Right ventricle myocardium superior (tissue), 1 donor: ENCODE results near the gene CYP21A2. TPM values are rescaled to one million over a fixed set of nuclear protein-coding genes. Genes with fewer than 3 reads are reported as not detected.
"Not testable (repeated sequence)": the region's sequence is repeated elsewhere in the genome, so short reads cannot be mapped to it uniquely, and the experiment has no call there.

Source experiments
- ATAC-seq: fragments of 200-7000 bp; cut with Tn5 transposase; one replicate; pipeline ENCODE4 v1.9.1; 2020; ENCODE audit warnings: mild to moderate bottlenecking; ENCODE audit not compliant: poor library complexity
- DNase-seq: peaks from one replicate; pipeline ENCODE4 v3.0.0-alpha.2; 2020
- intact Hi-C: fragments of 100-400 bp; cut with DNase I; formaldehyde crosslinking; loops from one replicate; pipeline ENCODE4 v1.11.2; 2022
- total RNA-seq: library from RNA; stranded (reverse); fragmentation: NEBNext Ultra II Directional; extraction: Animal tissue kit (Norgen Biotek cat#: 25700); gene quantifications from one replicate; pipeline ENCODE4 v1.2.1, GENCODE V29; 2021
- donor health status: DM: no; HTN: yes; CAD: no; lungs with severe emphysema.

Gene CYP21A2
- total RNA-seq, 1 donor from 2014 or later: not detected

DNA sequence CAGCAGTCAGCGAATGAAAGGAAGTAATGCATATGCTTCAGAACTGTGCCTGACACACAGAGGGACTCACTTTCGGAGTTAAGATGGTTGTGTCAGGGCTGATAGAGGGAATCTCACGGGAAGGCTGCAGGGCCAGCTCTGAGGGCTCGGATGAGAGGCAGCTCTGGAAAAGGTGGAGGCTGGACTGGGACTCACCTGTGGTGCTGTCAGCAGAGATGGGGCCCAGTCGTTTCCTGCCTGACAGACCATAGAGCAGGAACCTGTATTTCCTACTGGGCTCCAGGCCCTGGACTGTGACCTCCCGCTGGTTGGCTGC, 9.3 kb downstream of the CYP21A2 start:
- no peak for DNase-seq
- intact Hi-C loops: no loop called here

DNA sequence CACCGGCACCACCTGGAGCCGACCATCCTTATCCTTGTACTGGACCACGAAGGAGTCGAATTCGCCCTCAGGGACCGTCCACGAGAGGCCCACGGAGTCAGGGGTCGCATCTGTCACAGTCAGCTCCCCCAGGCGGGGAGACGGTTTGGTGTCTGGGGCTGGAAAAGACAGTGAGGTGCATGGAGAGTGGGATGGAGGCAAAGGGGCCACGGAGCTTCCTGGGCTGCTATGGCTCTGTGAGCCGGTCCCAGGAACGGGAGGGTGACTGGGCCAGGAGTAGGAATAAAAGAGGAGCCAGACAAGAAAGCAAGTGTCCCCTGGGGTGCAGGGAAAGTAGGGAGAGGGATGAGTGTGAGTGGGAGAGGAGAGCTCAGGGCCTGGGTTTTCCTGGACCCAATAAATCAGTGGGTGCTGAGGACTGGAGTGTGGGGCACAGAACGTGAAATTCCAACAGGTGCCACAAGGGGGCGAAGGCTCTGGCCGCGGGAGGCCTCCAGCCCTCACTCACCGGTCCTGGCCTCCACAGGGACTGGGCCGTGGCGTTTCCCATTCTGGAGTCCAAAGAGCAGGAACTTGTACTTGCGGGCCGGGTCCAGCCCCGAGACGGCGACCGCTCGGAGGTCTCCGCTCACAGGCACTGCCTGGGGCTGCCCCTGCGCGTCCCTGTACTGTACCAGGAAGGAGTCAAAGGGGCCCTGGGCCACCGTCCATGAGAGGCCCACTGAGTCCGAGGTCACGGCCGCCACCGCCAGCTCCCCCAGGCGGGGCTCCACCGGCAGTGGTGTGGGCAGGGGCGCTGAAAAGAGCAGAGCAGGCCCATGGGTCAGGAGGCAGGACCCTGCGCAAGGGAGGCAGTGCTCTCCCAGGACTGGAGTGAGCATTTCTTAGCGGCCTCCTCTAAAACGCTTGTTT, 9.9 kb downstream of the CYP21A2 start:
- intact Hi-C loops: no loop called here
- DNase-seq: peak; percentile 84
- peak; percentile 66 for ATAC-seq

More for the DNA sequence above, 9.3 kb downstream of the CYP21A2 start:
- ATAC-seq: no peak

DNA sequence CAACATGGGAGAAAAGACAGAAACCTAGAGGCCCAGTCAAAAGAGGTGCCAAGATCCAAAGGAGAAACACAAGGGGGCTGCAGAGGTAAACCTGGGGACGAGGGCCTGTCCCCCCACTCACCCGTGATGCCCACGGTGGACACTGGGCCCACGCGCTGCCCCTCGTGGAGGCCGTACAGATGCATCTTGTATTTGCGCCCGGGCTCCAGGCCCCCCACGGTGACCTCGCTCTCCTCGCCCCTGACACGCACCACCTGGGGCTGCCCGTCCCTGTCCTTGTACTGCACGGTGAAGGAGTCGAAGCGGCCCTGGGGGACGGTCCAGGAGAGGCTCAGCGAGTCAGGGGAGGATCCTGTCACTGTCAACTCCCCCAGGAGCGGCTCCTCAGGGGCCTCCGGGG, 10.9 kb downstream of the CYP21A2 start:
- intact Hi-C loops, ATAC-seq: not testable (repeated sequence)
- peak; percentile 34 for DNase-seq

DNA sequence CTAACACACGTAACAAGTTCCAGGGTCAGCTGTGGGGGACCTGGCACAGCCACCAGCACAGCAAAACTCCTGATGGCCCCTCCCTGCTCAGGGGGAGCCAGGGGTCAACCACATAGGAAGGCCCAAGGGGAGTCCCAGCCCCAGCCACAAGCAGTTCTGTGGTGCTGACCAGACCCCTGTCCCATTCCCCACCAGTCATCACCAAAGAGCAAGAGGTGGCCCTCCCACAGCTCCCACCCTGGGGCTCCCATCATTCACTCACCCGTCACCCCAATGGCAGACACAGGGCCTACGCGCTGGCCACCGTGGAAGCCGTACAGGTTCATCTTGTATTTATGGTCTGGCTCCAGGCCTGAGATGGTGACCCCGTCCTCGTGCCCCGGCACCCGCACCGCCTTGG, 11.5 kb downstream of the CYP21A2 start:
- intact Hi-C loops, ATAC-seq: not testable (repeated sequence)
- peak; percentile 27 for DNase-seq

DNA sequence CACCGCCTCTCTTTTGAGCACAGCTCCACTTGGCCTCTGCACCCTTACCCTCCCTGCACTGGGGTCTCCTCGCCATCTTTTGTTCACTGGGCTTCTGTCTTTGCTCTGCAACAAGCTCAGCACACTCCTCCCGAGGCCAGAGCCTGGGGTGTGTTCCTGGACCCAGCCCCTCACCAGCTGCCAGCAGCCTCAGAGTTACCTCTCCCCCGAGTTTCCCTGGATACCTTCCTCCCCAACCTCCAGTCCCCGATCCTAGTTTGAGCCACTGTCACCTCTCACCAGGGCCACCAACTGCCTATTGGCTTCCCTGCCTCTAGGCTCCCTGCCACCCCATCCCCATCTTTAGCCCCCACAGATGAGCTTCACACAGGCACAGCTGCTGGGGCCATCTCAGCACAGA, 12.3 kb downstream of the CYP21A2 start:
- intact Hi-C loops: no loop called here
- DNase-seq (peak; percentile 21), ATAC-seq (no peak)

DNA sequence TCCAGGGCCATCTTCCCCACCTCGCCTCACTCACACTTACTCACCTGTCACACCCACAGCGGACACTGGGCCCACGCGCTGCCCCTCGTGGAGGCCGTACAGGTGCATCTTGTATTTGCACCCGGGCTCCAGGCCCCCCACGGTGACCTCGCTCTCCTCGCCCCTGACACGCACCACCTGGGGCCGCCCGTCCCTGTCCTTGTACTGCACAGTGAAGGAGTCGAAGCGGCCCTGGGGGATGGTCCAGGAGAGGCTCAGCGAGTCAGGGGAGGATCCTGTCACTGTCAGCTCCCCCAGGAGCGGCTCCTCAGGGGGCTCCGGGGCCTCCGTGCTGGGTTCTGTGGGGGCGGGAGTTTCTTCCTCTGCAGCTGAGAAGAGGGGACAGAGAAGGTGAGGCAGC, 14.4 kb downstream of the CYP21A2 start:
- DNase-seq, ATAC-seq, intact Hi-C loops: not testable (repeated sequence)

DNA sequence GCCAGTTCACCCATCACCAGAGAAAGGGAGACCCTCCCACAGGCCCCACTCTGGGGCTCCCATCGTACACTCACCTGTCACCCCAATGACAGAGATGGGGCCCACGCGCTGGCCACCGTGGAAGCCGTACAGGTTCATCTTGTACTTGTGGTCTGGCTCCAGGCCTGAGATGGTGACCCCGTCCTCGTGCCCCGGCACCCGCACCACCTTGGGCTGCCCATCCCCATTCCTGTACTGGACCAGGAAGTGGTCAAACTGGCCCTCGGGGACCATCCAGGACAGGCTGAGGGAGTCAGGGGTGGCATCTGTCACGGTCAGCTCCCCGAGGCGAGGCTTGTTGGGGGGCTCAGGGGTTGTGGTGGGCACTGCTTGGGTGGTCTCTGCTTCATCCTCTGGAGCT, 15.1 kb downstream of the CYP21A2 start:
- intact Hi-C loops, ATAC-seq: not testable (repeated sequence)
- DNase-seq: peak; percentile 18

DNA sequence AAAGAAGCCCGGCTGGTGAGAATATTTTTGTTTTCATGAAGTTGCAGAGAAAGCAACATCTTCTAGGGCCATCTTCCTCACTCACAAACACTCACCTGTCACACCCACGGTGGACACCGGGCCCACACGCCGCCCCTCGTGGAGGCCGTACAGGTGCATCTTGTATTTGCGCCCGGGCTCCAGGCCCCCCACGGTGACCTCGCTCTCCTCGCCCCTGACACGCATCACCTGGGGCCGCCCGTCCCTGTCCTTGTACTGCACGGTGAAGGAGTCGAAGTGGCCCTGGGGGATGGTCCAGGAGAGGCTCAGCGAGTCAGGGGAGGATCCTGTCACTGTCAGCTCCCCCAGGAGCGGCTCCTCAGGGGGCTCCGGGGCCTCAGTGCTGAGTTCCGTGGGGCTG, 17.5 kb downstream of the CYP21A2 start:
- DNase-seq, intact Hi-C loops: not testable (repeated sequence)

DNA sequence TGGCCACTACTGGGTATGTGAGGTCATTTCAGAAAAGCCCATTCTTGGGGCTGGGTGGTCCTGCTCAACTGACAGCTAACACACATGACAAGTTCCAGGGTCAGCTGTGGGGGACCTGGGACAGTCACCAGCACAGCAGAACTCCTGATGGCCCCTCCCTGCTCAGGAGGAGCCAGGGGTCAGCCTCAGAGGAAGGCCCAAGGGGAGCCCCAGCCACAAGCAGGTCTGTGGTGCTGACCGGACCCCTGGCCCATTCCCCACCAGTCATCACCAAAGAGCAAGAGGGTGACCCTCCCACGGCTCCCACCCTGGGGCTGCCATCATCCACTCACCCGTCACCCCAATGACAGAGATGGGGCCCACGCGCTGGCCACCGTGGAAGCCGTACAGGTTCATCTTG, 18.0 kb downstream of the CYP21A2 start:
- ATAC-seq (no peak), DNase-seq (no peak)
- intact Hi-C loops: no loop called here

More for the DNA sequence above, 17.5 kb downstream of the CYP21A2 start:
- not testable (repeated sequence) for ATAC-seq

DNA sequence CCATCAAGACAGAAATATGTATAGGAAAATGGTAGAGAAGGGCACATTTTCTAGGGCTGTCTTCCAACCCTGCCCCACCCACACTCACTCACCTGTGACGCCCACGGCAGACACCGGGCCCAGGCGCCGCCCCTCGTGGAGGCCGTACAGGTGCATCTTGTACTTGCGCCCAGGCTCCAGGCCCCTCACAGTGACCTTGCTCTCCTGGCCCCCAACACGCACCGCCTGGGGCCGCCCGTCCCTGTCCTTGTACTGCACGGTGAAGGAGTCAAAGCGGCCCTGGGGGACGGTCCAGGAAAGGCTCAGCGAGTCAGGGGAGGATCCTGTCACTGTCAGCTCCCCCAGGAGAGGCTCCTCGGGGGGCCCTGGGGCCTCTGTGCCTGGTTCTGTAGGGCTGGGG, 19.8 kb downstream of the CYP21A2 start:
- DNase-seq (no peak), ATAC-seq (no peak)
- intact Hi-C loops: no loop called here

DNA sequence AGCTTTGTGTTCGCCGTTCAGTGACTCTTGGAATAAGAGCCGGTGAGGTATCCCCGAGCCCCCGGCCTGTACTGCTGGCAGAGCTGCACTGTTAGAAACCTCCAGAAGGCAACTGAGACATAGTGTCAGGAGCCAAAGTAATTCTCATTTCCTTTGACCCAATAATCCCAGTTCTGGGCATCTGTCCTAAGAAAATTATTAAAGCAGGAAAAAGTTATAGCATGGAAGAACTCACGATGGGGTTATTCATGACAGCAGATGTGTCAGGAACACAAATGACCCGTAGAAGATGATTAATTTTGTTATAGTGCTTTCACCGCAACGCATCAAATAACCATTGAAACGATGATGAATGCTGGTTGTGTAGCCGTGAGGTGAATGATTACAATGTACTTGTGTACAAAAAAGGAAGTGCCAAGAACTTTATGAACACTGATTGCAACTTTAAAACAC, 20.3 kb downstream of the CYP21A2 start:
- ATAC-seq: no peak
- no peak for DNase-seq
- intact Hi-C loops: no loop called here

DNA sequence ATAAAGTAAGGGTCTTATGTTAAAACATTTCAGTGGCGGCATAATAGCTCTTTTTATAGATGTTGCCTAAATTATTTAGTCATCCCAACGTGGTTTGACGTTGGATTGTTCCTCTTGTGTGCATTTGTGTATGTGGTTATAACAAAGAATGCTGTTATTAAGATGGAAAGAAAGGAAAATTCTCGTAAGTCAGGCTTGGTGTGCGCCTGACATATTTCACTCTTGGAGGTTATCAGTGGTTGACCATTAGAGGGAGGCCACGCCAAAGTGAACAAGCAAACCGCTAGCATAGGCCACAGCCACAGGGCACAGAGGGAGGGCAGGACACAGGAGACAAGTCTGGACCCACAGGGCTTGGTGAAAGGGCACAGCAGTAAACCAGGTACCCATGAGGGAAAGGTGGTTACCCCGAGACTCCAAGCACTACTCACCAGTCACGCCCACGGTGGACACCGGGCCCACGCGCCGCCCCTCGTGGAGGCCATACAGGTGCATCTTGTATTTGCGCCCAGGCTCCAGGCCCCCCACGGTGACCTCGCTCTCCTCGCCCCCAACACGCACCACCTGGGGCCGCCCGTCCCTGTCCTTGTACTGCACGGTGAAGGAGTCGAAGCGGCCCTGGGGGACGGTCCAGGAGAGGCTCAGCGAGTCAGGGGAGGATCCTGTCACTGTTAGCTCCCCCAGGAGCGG, 22.9 kb downstream of the CYP21A2 start:
- DNase-seq: no peak
- ATAC-seq: no peak
- intact Hi-C loops: no loop called here

DNA sequence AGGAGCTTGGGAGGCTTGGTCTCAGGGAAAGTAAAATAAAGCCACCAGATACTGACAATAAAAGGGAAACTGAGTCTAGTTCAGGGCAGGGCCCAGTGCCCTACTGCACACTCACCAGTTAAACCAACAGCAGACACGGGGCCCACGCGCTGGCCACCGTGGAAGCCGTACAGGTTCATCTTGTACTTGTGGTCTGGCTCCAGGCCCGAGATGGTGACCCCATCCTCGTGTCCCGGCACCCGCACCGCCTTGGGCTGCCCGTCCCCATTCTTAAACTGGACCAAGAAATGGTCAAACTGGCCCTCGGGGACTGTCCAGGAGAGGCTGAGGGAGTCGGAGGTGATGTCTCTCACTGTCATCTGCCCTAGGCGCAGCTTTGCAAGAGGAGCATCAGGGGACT, 26.5 kb downstream of the CYP21A2 start:
- ATAC-seq (no peak), DNase-seq (no peak)
- intact Hi-C loops: no loop called here

DNA sequence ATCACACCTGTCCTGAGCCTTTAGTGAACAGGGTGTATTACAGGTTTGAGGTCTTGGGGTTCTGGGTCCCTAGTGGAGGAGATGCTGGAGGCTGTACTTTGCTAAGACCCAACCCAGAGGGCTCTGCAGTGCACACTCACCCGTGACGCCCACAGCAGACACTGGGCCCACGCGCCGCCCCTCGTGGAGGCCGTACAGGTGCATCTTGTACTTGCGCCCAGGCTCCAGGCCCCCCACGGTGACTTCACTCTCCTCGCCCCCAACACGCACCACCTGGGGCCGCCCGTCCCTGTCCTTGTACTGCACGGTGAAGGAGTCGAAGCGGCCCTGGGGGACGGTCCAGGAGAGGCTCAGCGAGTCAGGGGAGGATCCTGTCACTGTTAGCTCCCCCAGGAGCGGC, 29.3 kb downstream of the CYP21A2 start:
- intact Hi-C loops, ATAC-seq: not testable (repeated sequence)
- peak; percentile 30 for DNase-seq

DNA sequence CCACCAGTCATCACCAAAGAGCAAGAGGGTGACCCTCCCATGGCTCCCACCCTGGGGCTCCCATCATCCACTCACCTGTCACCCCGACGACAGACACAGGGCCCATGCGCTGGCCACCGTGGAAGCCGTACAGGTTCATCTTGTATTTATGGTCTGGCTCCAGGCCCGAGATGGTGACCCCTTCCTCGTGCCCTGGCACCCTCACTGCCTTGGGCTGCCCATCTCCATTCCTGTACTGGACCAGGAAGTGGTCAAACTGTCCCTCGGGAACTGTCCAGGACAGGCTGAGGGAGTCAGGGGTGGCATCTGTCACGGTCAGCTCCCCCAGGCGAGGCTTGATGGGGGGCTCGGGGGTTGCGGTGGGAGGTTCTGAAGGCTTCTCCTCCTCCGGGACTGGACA, 30.1 kb downstream of the CYP21A2 start:
- intact Hi-C loops, ATAC-seq: not testable (repeated sequence)
- peak; percentile 25 for DNase-seq

DNA sequence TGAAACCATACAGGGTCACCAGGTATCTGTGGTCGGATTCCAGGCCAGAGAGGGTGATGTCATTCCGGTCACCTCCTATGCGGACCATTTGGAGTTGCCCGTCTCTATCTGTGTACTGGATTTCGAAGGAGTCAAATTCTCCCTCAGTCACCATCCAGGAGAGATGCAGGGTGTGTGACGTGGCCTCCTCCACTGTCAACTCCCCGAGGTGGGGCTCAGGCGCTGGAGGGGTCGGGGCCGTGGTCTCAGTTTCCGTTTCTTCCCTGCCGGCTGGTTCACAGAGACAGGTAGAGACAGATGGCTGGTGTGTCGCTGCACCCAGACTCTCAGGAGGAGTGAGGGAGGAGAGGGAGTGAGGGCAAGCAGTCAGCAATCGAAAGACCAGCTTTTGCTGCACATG, 30.7 kb downstream of the CYP21A2 start:
- DNase-seq: no peak
- ATAC-seq: no peak
- intact Hi-C loops: no loop called here

DNA sequence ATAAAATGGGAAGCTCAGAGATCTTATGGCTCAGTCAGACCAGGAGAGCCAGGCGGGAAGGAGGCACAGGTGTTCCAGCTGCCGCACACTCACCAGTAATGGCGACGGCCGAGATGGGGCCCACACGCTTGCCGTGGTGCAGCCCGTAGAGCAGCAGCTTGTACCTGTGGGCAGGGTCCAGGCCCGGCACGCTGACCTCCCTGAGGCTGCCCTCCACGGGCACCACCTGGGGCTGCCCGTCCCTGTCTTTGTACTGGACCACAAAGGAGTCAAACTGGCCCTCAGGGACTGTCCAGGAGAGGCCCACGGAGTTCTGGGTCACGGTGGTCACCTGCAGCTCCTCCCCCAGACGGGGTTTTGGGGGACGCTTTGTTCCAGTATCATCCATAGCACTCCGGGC, 31.2 kb downstream of the CYP21A2 start:
- ATAC-seq (no peak), DNase-seq (no peak)
- intact Hi-C loops: no loop called here

DNA sequence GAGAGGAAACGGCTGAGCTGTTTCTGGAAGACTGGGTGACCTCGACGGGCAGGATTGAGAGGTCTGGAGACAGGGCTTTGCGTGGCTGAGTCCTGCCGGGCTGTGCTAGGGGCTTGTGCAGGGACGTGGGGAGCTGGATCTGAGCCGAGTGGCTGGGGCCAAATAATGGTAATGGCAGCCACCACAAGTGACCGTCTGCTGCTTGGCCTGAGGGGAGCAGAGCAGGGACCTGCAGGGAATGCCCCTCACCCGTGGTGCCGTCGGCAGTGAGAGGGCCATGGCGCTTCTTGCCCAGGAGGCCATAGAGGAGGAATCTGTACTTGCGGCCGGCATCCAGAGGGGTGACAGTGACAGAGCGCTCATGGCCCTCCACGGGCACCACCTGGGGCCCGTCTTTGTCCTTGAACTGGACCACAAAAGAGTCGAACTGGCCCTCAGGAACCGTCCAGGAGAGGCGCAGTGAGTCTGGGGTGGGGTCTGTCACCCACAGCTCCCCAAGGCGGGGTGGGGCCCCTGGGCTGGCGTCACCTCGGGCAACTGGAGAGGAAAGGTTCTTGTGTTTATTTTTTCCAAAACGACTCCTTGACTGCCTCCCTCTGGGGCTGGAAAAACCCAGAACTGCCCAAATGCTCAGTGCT, 31.8 kb downstream of the CYP21A2 start:
- intact Hi-C loops: no loop called here

DNA sequence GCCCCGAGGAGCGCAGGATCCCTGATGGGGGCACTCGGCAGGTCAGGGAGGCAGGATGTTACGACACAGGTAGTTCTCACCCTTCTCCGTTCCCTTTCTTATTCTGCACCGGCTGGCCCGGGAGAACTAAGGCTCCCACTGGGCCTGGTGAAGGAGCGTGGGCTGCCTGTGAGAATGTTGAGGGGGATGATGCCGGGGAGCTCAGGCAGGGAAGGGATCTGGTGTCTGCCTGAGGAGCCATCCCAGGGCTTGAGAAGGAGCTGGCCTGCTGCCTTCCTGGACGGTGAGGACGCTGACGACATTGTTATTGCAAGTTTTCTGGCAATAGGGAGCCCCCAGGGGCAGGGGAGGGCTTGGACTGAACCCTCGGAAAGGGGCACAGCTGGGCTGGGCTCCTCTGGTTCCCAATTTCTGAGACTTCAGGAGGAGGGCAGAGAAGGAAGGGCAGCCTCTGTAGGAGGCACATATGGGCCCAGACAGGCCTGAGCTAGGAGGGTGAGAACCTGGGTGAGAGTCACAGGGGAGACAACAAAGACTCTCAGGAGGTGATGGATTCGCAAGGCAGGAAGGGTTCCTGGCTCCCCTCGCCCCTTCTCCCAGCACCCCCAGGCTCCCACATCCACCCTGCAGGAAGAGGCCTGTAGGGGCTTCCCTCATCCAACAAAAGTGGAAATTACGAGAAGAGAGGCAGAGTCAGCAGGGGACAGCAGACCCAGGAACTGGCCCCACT, 32.8 kb downstream of the CYP21A2 start:
- DNase-seq (peak; percentile 87), ATAC-seq (peak; percentile 85)
- intact Hi-C loops: no loop called here

More for the DNA sequence above, 31.8 kb downstream of the CYP21A2 start:
- ATAC-seq (no peak), DNase-seq (no peak)
